RPMI7951 (cell line): ENCODE measurements around the gene EIF4B. TPM values are rescaled to one million over a fixed set of nuclear protein-coding genes. Genes with fewer than 3 reads are reported as not detected.
"Not testable (repeated sequence)": the region's sequence is repeated elsewhere in the genome, so short reads cannot be mapped to it uniquely, and the experiment has no call there.

Experiments used
- DNase-seq: peaks from one replicate; pipeline ENCODE4 v3.0.0-alpha.2; 2012; ENCODE audit warnings: low read depth
- total RNA-seq: library from RNA; depleted of rRNA; stranded (reverse); fragments of >200 nt; shearing (Covaris generic); gene quantifications from 2 replicates; pipeline ENCODE4 v1.2.3, GENCODE V29; 2014

EIF4B gene
- total RNA-seq, 1 experiment from 2014 or later = 321 TPM

DNA sequence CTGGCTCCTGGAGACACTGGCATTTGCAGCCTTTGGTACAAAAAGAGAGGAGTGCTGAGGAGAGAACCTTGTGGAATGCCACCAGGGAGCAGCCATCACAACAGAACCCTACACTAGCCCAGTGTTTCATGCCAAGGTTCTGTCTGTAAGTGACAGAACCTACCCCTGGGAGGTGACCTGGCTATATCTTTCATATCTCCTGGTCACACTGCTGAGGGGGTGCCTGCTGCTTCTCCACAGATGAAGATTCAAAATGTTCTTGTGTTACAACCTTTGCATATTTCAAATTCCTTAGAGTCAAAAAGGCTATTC lies 12.7 kb upstream of the EIF4B start:
- DNase-seq = no peak

DNA sequence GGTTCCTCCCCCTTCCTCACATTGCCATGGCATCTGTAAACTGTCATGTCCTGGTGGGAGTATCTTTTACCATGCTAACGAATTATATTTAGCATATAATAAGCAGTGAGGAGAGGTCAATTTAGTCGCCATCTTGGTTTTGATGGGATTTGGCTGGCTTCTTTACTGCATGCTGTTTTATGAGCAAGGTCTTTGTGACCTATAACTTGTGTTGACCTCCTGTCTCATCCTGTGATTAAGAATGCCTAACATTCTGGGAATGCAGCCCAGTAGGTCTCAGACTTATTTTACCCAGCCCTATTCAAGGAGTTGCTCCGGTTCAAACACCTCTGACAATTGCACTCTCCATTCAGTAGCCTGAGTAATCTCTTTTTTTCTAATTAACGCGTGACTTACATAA lies 2.1 kb upstream of the EIF4B start:
- DNase-seq = peak; percentile 16

- DNase-seq = no peak
Observed at GRCh38 chr12:53004582-53004981, 1.7 kb upstream of the EIF4B start.

GRCh38 chr12:53005215-53005985 lies 856 bp upstream of the EIF4B start:
- no peak for DNase-seq

GRCh38 chr12:53006810-53007309 lies 604 bp downstream of the EIF4B start:
- peak; percentile 56 for DNase-seq

DNA sequence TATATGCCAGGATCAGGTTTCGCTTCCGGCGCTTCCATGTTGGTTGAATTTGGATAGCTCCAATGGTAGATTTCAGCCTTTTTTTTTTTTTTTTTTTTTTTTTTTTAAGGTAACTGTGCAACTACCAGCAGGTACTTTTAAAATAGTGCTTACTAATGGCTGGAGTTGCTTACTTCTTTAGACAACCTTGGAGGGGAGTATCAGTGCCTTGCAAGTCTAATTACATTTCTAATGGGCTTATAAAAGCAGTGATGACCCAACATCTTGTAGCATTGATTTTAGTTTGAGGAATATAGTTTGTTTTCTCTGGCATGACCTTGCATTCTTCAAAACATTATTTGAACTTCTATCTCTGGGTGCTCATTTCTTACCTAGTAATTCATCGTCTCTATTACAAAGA lies 1.1 kb downstream of the EIF4B start:
- DNase-seq = no peak

- not testable (repeated sequence) for DNase-seq
Observed at GRCh38 chr12:53008760-53009159, 2.5 kb downstream of the EIF4B start.

DNA sequence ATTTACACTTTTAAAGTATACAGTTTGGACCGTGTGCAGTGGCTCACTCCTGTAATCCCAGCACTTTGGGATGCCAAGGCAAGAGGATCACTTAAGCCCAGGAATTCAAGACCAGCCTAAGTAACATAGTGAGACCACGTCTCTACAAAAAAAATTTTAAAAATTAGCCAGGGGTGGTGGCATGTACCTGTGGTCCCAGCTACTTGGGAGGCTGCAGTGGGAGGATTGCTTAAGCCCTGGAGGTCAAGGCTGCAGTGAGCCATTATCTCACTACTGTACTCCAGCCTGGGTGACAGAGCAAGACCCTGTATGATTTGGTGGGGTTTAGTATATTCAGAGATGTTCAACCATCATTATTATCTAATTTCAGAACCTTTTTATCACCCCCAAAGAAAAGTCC lies 4.7 kb downstream of the EIF4B start:
- DNase-seq = no peak

DNA sequence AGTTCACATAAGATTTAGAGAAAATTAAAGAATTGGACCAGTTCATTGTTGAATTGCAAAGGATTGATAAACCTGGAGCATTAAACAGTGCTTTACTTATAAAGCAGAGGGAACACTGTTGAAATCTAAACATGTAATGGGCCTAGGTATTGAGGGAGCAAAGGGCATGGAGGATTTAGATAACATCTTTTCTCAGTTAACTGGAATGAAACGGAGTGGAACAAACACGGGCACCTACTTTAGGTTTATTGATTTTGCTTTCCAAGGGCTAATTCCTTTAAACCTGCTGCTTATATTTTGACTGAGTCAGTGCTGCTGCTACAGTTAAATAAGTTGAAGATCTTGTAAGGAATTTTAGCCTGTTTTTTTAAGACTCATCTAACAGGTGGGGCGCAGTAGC lies 5.6 kb downstream of the EIF4B start:
- DNase-seq = no peak

DNA sequence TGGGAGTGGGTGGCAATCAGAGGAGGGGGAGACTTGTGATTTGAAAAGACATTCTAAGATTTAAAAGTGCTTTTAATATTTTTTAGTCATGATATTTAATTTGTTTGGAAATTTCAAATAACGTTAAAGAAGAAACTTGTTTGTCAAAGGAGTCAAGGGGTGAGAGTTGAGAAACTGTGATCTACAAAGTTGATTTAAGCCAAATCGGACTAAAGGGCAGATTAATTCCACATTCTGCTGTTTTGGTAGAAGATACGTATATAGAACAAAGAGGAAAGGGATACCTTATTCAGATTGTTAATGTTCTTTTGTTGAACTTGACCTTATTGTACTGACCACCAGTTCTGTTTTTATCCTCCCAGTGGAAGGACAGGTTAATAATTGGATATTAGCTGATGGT lies 6.7 kb downstream of the EIF4B start:
- DNase-seq = no peak

DNA sequence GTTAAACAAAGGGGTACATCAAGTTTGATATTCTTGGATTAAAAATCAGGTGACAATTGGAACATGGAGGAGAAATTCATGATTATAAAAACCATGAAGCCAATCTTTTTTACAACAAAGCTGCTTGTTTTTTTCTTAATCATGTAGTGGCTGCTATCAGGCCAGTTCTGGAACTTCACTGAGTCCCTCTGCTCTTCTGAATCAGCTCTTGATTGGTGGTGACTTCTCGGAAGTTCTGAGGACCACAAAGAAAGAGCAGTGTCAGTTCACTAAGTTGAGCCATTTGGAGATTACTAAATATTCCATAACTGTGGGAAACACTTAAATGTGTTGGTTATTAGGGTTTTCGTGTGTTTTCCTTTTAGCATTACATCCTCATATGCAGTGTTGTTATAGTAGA lies 8.5 kb downstream of the EIF4B start:
- no peak for DNase-seq

DNA sequence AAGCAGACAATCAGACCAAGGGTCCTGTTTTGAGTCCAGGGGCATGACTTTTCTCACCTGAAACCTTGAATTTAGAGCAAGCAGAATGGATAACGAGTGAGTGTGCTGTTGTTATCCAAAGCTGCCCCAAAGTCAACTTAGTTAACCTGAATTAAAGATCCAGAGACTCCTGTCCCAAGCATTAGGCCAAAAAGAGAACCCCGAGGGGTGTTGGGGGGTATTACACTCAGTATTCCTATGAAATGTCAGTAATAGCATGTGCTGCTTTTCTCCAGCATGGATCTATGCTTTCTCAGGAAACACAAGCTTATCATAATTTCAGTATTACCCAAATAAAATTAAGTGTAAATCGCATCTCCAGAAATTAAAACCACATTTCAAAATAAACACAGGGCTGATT lies 19.0 kb downstream of the EIF4B start:
- DNase-seq = no peak

DNA sequence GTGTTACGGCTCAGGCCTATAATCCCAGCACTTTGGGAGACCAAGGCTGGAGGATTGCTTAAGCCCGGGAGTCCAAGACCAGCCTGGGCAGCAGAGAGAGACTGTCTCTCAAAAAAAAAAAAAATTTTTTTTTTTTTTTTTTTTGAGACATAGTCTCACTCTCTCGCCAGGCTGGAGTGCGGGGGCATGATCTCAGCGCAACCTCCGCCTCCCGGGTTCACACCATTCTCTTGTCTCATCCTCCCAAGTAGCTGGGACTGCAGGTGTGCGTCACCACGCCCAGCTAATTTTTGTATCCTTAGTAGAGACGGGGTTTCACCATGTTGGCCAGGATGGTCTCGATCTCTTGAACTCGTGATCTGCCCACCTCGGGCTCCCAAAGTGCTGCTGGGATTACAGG lies 20.8 kb downstream of the EIF4B start:
- DNase-seq = not testable (repeated sequence)

GRCh38 chr12:53031616-53032015 lies 25.4 kb downstream of the EIF4B start:
- no peak for DNase-seq

GRCh38 chr12:53033832-53034231 lies 27.6 kb downstream of the EIF4B start:
- DNase-seq = not testable (repeated sequence)

DNA sequence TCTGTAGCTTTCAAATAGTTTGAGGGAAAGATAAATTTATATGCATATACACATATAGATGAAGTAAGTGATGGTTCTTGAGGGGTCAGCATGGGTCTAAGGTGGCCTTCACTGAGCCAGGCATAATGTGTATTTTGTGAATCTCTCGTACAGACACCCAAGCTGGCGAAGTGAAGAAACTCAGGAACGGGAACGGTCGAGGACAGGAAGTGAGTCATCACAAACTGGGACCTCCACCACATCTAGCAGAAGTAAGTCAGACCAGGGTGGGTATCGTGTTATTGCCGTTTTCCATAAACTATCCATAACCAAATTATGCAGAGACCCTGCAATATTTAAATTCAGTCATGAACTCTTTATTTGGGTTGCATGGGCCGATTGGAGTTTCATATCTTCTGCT lies 28.2 kb downstream of the EIF4B start:
- DNase-seq = no peak

- DNase-seq = no peak
Observed at GRCh38 chr12:53036802-53037201, 30.5 kb downstream of the EIF4B start.

- DNase-seq = no peak
Observed at GRCh38 chr12:53039851-53040250, 33.6 kb downstream of the EIF4B start.

GRCh38 chr12:53042607-53043454 lies 36.6 kb downstream of the EIF4B start:
- DNase-seq = no peak

DNA sequence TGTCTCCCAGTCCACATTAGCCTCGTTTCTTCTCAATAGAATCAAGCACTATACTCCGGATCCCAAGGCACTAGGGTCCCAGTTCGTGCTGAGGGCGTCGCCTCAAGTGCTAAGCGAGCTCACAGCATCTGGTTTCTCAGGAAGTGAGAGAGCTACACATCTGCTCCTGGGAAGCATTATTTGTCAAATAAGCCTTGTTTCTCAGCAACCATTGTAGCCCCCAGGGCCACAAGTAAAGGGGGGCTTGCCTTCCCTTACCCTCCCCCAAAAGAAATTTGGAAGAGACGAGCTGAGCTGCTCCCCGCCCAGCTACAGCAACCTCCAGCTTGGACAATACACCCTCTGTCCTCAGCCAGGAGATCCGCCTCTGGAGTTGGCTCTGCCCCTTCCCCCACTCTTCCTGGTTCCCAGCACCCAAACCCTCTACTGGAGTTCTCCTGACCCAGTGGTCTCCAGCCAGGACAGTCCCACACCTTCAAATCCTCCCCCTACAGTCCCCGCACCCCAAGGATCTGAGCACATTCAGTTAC lies 37.9 kb downstream of the EIF4B start:
- no peak for DNase-seq

DNA sequence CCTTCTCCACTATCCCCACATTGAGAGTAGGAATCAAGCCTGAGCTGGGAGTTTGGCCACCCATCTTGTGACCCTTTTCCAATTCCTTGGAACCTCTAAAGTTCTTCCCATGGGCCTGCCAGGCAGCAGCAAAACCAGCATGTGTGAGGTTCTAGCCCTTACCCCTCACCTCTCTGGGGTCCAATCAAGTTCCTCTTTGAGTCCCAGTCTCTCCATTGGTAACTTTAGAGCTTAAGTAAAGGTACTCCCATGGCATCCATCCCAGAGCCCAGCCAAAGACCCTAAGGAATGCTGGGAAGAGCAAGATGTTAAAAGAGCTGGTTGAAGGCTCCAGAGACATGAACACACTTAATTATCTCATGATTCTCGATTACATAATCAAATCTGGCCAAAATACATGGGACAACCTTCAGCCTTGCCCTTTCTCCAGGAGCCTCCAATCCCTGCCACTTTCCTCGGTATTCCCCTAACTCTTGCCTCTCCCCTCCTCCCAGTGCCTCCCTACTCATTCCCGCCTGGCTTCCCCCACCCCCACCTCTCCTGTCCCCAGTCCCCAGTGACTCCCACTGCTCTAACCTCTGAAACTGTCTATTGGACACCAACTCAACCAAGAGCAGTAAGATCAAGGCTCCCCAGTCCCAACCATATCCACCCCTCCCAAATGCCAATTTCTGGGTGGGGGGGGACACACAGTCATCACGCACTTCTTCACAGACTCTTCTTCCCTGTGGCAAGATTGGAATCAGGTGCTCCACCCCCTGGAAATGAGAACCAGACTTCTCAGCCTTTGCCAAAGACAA lies 38.8 kb downstream of the EIF4B start:
- no peak for DNase-seq

- no peak for DNase-seq
Observed at GRCh38 chr12:53045696-53046045, 39.4 kb downstream of the EIF4B start.
